Loucy (cell line): ENCODE measurements around the gene ELL.

Experiments used
- EZH2phosphoT487 ChIP-seq: fragments of 200-600 bp; IDR thresholded peaks from 2 replicates; pipeline ENCODE4 v1.6.1; 2018; ENCODE audit warnings: antibody characterized with exemption, mild to moderate bottlenecking, moderate library complexity, borderline replicate concordance
- TF ChIP-seq, protein P1 (sequence below): fragments of 200-600 bp; sonication (generic); conservative IDR thresholded peaks from 2 replicates; pipeline ENCODE4 v1.5.1; 2014; ENCODE audit warnings: mild to moderate bottlenecking, antibody characterized with exemption, low read length

DNA sequence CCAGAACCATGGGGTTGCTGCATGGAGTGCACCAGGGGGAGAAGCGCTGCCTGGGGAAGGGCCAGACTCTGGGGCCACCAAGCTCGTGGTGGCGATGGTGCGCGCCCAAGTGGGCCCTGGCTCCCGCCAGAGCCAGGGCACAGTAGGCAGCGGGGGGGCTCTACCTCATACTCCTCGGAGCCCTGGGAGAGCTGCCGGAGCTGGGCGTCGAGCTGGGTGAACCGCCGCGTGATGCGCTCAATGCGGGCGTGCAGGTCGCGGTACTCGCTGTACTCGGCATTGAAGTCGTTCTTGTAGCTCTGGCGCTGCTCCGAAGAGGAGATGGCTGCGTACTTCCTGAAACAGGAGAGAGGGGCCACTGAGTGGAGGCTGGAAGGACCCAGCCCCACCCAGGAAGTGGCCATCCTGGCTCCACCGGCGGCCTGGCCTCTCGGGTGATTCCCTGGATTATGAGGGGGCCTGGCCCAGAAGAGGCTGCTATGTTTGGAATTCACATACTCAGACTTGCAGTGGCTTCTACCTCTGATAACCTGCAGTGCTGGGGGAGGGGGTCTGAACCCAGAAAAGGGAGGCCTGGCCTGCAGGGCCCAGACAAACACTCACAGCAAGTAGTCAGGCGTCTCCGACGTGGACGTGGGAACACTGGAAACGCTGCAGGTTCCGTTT, 75.6 kb downstream of the ELL start:
- TF ChIP-seq, protein P1, sequence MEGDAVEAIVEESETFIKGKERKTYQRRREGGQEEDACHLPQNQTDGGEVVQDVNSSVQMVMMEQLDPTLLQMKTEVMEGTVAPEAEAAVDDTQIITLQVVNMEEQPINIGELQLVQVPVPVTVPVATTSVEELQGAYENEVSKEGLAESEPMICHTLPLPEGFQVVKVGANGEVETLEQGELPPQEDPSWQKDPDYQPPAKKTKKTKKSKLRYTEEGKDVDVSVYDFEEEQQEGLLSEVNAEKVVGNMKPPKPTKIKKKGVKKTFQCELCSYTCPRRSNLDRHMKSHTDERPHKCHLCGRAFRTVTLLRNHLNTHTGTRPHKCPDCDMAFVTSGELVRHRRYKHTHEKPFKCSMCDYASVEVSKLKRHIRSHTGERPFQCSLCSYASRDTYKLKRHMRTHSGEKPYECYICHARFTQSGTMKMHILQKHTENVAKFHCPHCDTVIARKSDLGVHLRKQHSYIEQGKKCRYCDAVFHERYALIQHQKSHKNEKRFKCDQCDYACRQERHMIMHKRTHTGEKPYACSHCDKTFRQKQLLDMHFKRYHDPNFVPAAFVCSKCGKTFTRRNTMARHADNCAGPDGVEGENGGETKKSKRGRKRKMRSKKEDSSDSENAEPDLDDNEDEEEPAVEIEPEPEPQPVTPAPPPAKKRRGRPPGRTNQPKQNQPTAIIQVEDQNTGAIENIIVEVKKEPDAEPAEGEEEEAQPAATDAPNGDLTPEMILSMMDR: no peak
- TF ChIP-seq EZH2phosphoT487: no peak
